ENCODE measurements around the gene MMEL1.

Gene MMEL1

GRCh38 chr1:2638466-2639115 is 5.8 kb upstream of the MMEL1 start:
- TF ChIP-seq ZBTB26 (tag by site-specific recombination; optimal IDR thresholded peaks at IDR 0.05) (no peak), HOXD13 (CRISPR knock-in tag; IDR thresholded peaks at IDR 0.05; ENCODE audit: borderline replicate concordance) (no peak), INSM2 (tag by site-specific recombination; IDR thresholded peaks at IDR 0.05) (no peak), ZNF548 (tag by site-specific recombination; IDR thresholded peaks at IDR 0.05) (no peak), ZFP41 (tag by site-specific recombination; IDR thresholded peaks at IDR 0.05; ENCODE audit: borderline replicate concordance) (no peak), ZNF354C (tag by site-specific recombination; IDR thresholded peaks at IDR 0.05; ENCODE audit: borderline replicate concordance, low read depth) (no peak), PRDM6 (tag by site-specific recombination; IDR thresholded peaks at IDR 0.05) (no peak), ZBTB7A (tag by site-specific recombination; IDR thresholded peaks at IDR 0.05; ENCODE audit: low read depth) (no peak), ZNF571 (tag by site-specific recombination; IDR thresholded peaks at IDR 0.05) (no peak), ZNF202 (tag by site-specific recombination; IDR thresholded peaks at IDR 0.05; ENCODE audit: borderline replicate concordance) (no peak), GLI2 (tag by site-specific recombination; IDR thresholded peaks at IDR 0.05; ENCODE audit: borderline replicate concordance, low read depth) (no peak), RBAK (tag by site-specific recombination; IDR thresholded peaks at IDR 0.05) (no peak), SETDB1 (IDR thresholded peaks at IDR 0.05; ENCODE audit: insufficient read length, low read length) (no peak), ZNF292 (tag by site-specific recombination; IDR thresholded peaks at IDR 0.05; ENCODE audit: borderline replicate concordance, low read depth) (no peak), ZNF664 (tag by site-specific recombination; IDR thresholded peaks at IDR 0.05) (no peak), OVOL3 (tag by site-specific recombination; IDR thresholded peaks at IDR 0.05) (no peak)
- POLR2A ChIA-PET, result interaction anchor here (0.7 to 1.0 kb wide), 3 partner anchors 10 to 53 kb away, joined by 3 to 4 read pairs (median 3); no protein-coding TSS in a partner anchor
- no peaks in the 10 kb centered on the region for H3K9me3 ChIP-seq (ENCODE audit: control insufficient read depth, insufficient read depth, low read depth, low read length)
- H3K36me3 ChIP-seq (ENCODE audit: control insufficient read depth in 2 of 2, insufficient read depth in 1 of 2, low read length in 2 of 2), result no peaks in the 10 kb centered on the region
- H3K4me1 ChIP-seq (ENCODE audit: control insufficient read depth, insufficient read depth, low read length), result peaks cover 3% of the 10 kb centered on the region
- no peak overlapping the region for H3K27ac ChIP-seq (ENCODE audit: extremely low read depth, low read depth, low read length)
- H3K4me3 ChIP-seq (ENCODE audit: low read depth, low read length), result no peak overlapping the region
- CTCF ChIA-PET, result no interaction called here

GRCh38 chr1:2637442-2638145 is 4.8 kb upstream of the MMEL1 start:
- ChIA-PET CTCF (no interaction called here), POLR2A (interaction anchor here (0.7 to 1.0 kb wide), 2 partner anchors 9 to 52 kb away, joined by 3 read pairs; no protein-coding TSS in a partner anchor)
- no peak overlapping the region for H3K4me3 ChIP-seq (ENCODE audit: low read depth, low read length)
- H3K4me1 ChIP-seq (ENCODE audit: control insufficient read depth, insufficient read depth, low read length), result peaks cover 3% of the 10 kb centered on the region
- H3K36me3 ChIP-seq (ENCODE audit: control insufficient read depth in 2 of 2, insufficient read depth in 1 of 2, low read length in 2 of 2), result no peaks in the 10 kb centered on the region
- no peak overlapping the region for H3K27ac ChIP-seq (ENCODE audit: extremely low read depth, low read depth, low read length)
- no peaks in the 10 kb centered on the region for H3K9me3 ChIP-seq (ENCODE audit: control insufficient read depth, insufficient read depth, low read depth, low read length)
- no peak for TF ChIP-seq ZNF626 (tag by site-specific recombination; IDR thresholded peaks at IDR 0.05)
- no peak for TF ChIP-seq ZNF426 (tag by site-specific recombination; IDR thresholded peaks at IDR 0.05)
- TF ChIP-seq ZSCAN18 (tag by site-specific recombination; IDR thresholded peaks at IDR 0.05), result no peak
- TF ChIP-seq ZSCAN30 (tag by site-specific recombination; IDR thresholded peaks at IDR 0.05), result no peak
- no peak for TF ChIP-seq ZXDB (tag by site-specific recombination; IDR thresholded peaks at IDR 0.05)
- no peak for TF ChIP-seq ZNF302 (tag by site-specific recombination; IDR thresholded peaks at IDR 0.05; ENCODE audit: low read depth)
- TF ChIP-seq ZNF140 (tag by site-specific recombination; IDR thresholded peaks at IDR 0.05), result no peak
- TF ChIP-seq YY1 (tag by site-specific recombination; IDR thresholded peaks at IDR 0.05), result no peak
- no peak for TF ChIP-seq ZNF266 (tag by site-specific recombination; IDR thresholded peaks at IDR 0.05; ENCODE audit: low read depth)
- TF ChIP-seq TCF7L2 (IDR thresholded peaks at IDR 0.05; ENCODE audit: borderline replicate concordance, low read depth, low read length), result no peak
